ENCODE results near the gene ADSS1. TPM values are rescaled to one million over a fixed set of nuclear protein-coding genes. Genes with fewer than 3 reads are reported as not detected.

The ADSS1 gene
- total and polyA plus RNA-seq, 9 donors, result 2.6 to 9.8 (median 4.1) TPM

- Histone ChIP-seq H3K27ac (no peak overlapping the region), H3K27me3 (no peaks in the 10 kb centered on the region), H3K9me3 (no peaks in the 10 kb centered on the region), H3K36me3 (no peaks in the 10 kb centered on the region), H3K4me1 (ENCODE audit: insufficient read depth) (peaks cover 5% of the 10 kb centered on the region), H3K4me3 (no peak overlapping the region)
- TF ChIP-seq EP300 (IDR thresholded peaks at IDR 0.05) (no peak), CTCF (IDR thresholded peaks at IDR 0.05) (no peak), POLR2A (IDR thresholded peaks at IDR 0.05) (no peak)
- DNase-seq, result no peak
- 65 to 81% (median 71%) methylated on average over 12 of the region's 12 CpGs for WGBS, 3 donors
- intact Hi-C loops (cut with DNase I), result no loop called here
Observed at GRCh38 chr14:104699426-104699748, 24.6 kb upstream of the ADSS1 start.

GRCh38 chr14:104700225-104700651 lies 23.8 kb upstream of the ADSS1 start:
- Histone ChIP-seq H3K4me1 (ENCODE audit: insufficient read depth) (peaks cover 5% of the 10 kb centered on the region), H3K4me3 (no peak overlapping the region), H3K36me3 (no peaks in the 10 kb centered on the region), H3K9me3 (no peaks in the 10 kb centered on the region), H3K27me3 (no peaks in the 10 kb centered on the region), H3K27ac (no peak overlapping the region)
- no peak for TF ChIP-seq EP300 (IDR thresholded peaks at IDR 0.05)
- TF ChIP-seq CTCF (IDR thresholded peaks at IDR 0.05), result no peak
- no peak for TF ChIP-seq POLR2A (IDR thresholded peaks at IDR 0.05)
- no peak for DNase-seq
- 69 to 77% (median 76%) methylated on average over 14 of the region's 14 CpGs for WGBS, 3 donors
- intact Hi-C loops (cut with DNase I), result no loop called here

- DNase-seq, result no peak
- Histone ChIP-seq H3K27me3 (no peaks in the 10 kb centered on the region), H3K9me3 (no peaks in the 10 kb centered on the region), H3K4me3 (no peak overlapping the region), H3K27ac (no peak overlapping the region), H3K4me1 (ENCODE audit: insufficient read depth) (peaks cover 5% of the 10 kb centered on the region), H3K36me3 (no peaks in the 10 kb centered on the region)
- intact Hi-C loops (cut with DNase I), result no loop called here
- 81 to 84% (median 83%) methylated on average over 17 to 22 of the region's 22 CpGs for WGBS, 3 donors
- TF ChIP-seq CTCF (IDR thresholded peaks at IDR 0.05) (no peak), EP300 (IDR thresholded peaks at IDR 0.05) (no peak), POLR2A (IDR thresholded peaks at IDR 0.05) (no peak)
Observed at GRCh38 chr14:104700747-104701217, 23.2 kb upstream of the ADSS1 start.

- Histone ChIP-seq H3K4me1 (ENCODE audit: insufficient read depth) (peaks cover 5% of the 10 kb centered on the region), H3K27ac (no peak overlapping the region), H3K27me3 (no peaks in the 10 kb centered on the region), H3K36me3 (no peaks in the 10 kb centered on the region), H3K4me3 (no peak overlapping the region), H3K9me3 (no peaks in the 10 kb centered on the region)
- TF ChIP-seq EP300 (IDR thresholded peaks at IDR 0.05), result no peak
- TF ChIP-seq CTCF (IDR thresholded peaks at IDR 0.05), result no peak
- no peak for TF ChIP-seq POLR2A (IDR thresholded peaks at IDR 0.05)
- intact Hi-C loops (cut with DNase I), result no loop called here
- DNase-seq, result no peak
- WGBS, 3 donors, result 90 to 93% (median 91%) methylated on average over 34 to 46 of the region's 46 CpGs
Observed at GRCh38 chr14:104701383-104702076, 22.5 kb upstream of the ADSS1 start.
